GM18505 (cell line): Measurements from ENCODE around the gene RAI2.

Source experiments
- ATAC-seq: cut with Tn5 transposase; IDR thresholded peaks from one replicate; pipeline ENCODE4 v1.9.1; 2021; ENCODE audit not compliant: unreplicated experiment
- POLR2A ChIP-seq: IDR thresholded peaks from 4 replicates; pipeline ENCODE4 v1.6.1; 2011; ENCODE audit warnings: borderline replicate concordance; ENCODE audit not compliant: insufficient read depth, insufficient read length; ENCODE audit errors: extremely low read depth

RAI2 gene

GRCh38 chrX:17779434-17779833, 81.7 kb downstream of the RAI2 start:
- no peak for ATAC-seq
- TF ChIP-seq POLR2A: no peak

GRCh38 chrX:17778997-17779396, 82.1 kb downstream of the RAI2 start:
- ATAC-seq: no peak
- TF ChIP-seq POLR2A: no peak

- no peak for ATAC-seq
- no peak for TF ChIP-seq POLR2A
These were observed 87.0 kb downstream of the RAI2 start for GRCh38 chrX:17774053-17774452.

GRCh38 chrX:17773221-17773876, 87.7 kb downstream of the RAI2 start:
- ATAC-seq: no peak
- TF ChIP-seq POLR2A: no peak

GRCh38 chrX:17769701-17770269, 91.3 kb downstream of the RAI2 start:
- no peak for ATAC-seq
- no peak for TF ChIP-seq POLR2A

- no peak for ATAC-seq
- TF ChIP-seq POLR2A: no peak
These were observed 92.1 kb downstream of the RAI2 start for GRCh38 chrX:17768997-17769396.

GRCh38 chrX:17767734-17768133, 93.4 kb downstream of the RAI2 start:
- no peak for TF ChIP-seq POLR2A
- ATAC-seq: no peak

GRCh38 chrX:17759990-17760389, 101.1 kb downstream of the RAI2 start:
- no peak for ATAC-seq
- no peak for TF ChIP-seq POLR2A

GRCh38 chrX:17758382-17758781, 102.7 kb downstream of the RAI2 start:
- ATAC-seq: no peak
- no peak for TF ChIP-seq POLR2A

GRCh38 chrX:17750436-17750835, 110.7 kb downstream of the RAI2 start:
- no peak for ATAC-seq
- no peak for TF ChIP-seq POLR2A
